ENCODE data around the gene CNBP. TPM values are rescaled to one million over a fixed set of nuclear protein-coding genes. Genes with fewer than 3 reads are reported as not detected.
A peak's percentile ranks its signal among the peaks of the same experiment; 100 is the strongest.

CNBP gene
- total RNA-seq, 2 donors from 2014 or later: 284 to 343 TPM

DNA sequence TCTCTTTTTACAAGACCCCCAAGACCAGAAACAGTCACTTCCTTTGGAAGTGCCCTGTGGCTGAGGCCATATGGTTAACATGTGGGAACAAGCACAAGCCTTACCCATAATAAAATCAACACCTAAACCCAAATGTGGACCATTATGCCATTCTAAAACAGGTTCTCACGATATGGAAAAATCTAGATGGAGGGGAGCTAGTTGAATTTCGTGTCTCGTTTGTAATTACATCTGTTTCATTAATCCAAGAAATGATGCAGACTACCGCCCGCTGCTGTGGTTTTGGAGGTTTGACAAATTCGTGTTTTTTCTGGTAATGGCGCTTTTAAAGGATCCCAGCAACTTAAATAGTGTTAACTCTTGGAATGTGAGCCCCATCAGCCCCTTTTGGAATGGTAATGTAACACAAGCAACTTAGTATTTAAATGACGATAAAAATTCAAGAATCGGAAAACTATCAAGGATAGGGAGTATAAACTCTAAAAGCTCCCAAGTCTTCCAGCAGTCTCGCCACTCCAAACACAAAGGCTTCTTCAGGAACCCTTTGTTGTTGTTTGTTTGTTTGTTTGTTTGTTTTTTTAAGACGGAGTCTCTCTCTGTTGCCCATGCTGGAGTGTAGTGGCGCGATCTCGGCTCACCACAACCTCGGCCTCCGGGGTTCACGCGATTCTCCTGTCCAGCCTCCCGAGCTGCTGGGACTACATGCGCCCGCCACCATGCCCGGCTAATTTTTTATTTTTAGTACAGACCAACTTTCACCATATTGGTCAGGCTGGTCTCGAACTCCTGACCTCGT is 1.1 kb downstream of the CNBP start:
- WGBS, 2 experiments (ENCODE audit: insufficient coverage in 1 of 2, insufficient read length in 1 of 2): 0 to 3% methylated on average over 18 to 24 of the region's 24 CpGs
- peak overlapping the region; percentile 98 for H3K4me3 Mint-ChIP-seq
- H3K27ac ChIP-seq (ENCODE audit: low read depth, low read length): peak overlapping the region; percentile 96
- no peaks in the 10 kb centered on the region for H3K27me3 ChIP-seq (ENCODE audit: control insufficient read depth, insufficient read depth, low read length, poor library complexity, severe bottlenecking)
- H3K9ac ChIP-seq (ENCODE audit: extremely low read depth, low read length, poor library complexity, severe bottlenecking): peak overlapping the region; percentile 95
- H3K27ac Mint-ChIP-seq: peak overlapping the region; percentile 97
- H3K4me1 Mint-ChIP-seq: peaks cover 19% of the 10 kb centered on the region
- no peaks in the 10 kb centered on the region for H3K9me3 ChIP-seq (ENCODE audit: control insufficient read depth, low read length)
- peak; percentile 65 for DNase-seq
- H3K4me1 ChIP-seq (ENCODE audit: control insufficient read depth, insufficient read depth, low read length): no peaks in the 10 kb centered on the region
- TF ChIP-seq, protein P1, sequence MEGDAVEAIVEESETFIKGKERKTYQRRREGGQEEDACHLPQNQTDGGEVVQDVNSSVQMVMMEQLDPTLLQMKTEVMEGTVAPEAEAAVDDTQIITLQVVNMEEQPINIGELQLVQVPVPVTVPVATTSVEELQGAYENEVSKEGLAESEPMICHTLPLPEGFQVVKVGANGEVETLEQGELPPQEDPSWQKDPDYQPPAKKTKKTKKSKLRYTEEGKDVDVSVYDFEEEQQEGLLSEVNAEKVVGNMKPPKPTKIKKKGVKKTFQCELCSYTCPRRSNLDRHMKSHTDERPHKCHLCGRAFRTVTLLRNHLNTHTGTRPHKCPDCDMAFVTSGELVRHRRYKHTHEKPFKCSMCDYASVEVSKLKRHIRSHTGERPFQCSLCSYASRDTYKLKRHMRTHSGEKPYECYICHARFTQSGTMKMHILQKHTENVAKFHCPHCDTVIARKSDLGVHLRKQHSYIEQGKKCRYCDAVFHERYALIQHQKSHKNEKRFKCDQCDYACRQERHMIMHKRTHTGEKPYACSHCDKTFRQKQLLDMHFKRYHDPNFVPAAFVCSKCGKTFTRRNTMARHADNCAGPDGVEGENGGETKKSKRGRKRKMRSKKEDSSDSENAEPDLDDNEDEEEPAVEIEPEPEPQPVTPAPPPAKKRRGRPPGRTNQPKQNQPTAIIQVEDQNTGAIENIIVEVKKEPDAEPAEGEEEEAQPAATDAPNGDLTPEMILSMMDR (conservative IDR thresholded peaks at IDR 0.05): no peak
- no peaks in the 10 kb centered on the region for H3K9me3 Mint-ChIP-seq
- peak overlapping the region; percentile 93 for H3K4me3 ChIP-seq (ENCODE audit: low read length)
- H3K36me3 Mint-ChIP-seq (ENCODE audit: low read depth): peaks cover 25% of the 10 kb centered on the region
- no peaks in the 10 kb centered on the region for H3K27me3 Mint-ChIP-seq (ENCODE audit: insufficient read depth)
- H3K36me3 ChIP-seq (ENCODE audit: control insufficient read depth, insufficient read depth, low read length): peaks cover 34% of the 10 kb centered on the region

DNA sequence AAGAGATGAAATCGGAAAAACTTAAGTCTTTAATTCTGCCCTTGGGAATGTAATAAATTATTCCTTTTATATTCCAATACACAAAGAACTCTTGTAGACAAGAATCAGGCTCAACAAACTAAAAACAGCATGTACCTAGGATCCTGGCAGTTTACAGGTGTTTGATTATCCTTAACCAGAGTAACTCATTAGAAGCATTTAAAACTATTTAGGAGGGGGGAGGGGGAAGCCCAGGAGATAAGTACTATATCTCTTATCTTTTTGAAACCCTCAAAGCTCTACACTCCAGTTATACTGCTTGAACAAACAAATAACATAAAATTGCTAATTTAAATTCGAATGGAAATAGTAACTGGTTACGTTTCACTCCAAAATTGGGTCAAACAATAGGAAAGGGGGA is 1.9 kb downstream of the CNBP start:
- H3K27ac Mint-ChIP-seq: peak overlapping the region; percentile 97

GRCh38 chr3:129180461-129180860 is 3.2 kb downstream of the CNBP start:
- Histone ChIP-seq H3K9ac (ENCODE audit: extremely low read depth, low read length, poor library complexity, severe bottlenecking) (no peak overlapping the region), H3K4me1 (ENCODE audit: control insufficient read depth, insufficient read depth, low read length) (no peaks in the 10 kb centered on the region), H3K4me3 (ENCODE audit: low read length) (peak overlapping the region; percentile 93), H3K36me3 (ENCODE audit: control insufficient read depth, insufficient read depth, low read length) (peaks cover 50% of the 10 kb centered on the region), H3K27ac (ENCODE audit: low read depth, low read length) (no peak overlapping the region), H3K9me3 (ENCODE audit: control insufficient read depth, low read length) (no peaks in the 10 kb centered on the region), H3K27me3 (ENCODE audit: control insufficient read depth, insufficient read depth, low read length, poor library complexity, severe bottlenecking) (no peaks in the 10 kb centered on the region)
- TF ChIP-seq, protein P1 (conservative IDR thresholded peaks at IDR 0.05): no peak
- no peaks in the 10 kb centered on the region for H3K9me3 Mint-ChIP-seq
- H3K4me1 Mint-ChIP-seq: peaks cover 21% of the 10 kb centered on the region
- H3K27me3 Mint-ChIP-seq (ENCODE audit: insufficient read depth): no peaks in the 10 kb centered on the region
- no peak for DNase-seq
- peak overlapping the region; percentile 98 for H3K4me3 Mint-ChIP-seq
- 100% methylated on average over 1 of the region's 1 CpG for WGBS, 2 experiments (ENCODE audit: insufficient coverage in 1 of 2, insufficient read length in 1 of 2)
- H3K36me3 Mint-ChIP-seq (ENCODE audit: low read depth): peaks cover 40% of the 10 kb centered on the region
- peak overlapping the region; percentile 14 for H3K27ac Mint-ChIP-seq

More for the DNA sequence above, 1.9 kb downstream of the CNBP start:
- peaks cover 42% of the 10 kb centered on the region for H3K36me3 ChIP-seq (ENCODE audit: control insufficient read depth, insufficient read depth, low read length)
- Mint-ChIP-seq H3K4me3 (peak overlapping the region; percentile 98), H3K27me3 (ENCODE audit: insufficient read depth) (no peaks in the 10 kb centered on the region), H3K9me3 (no peaks in the 10 kb centered on the region), H3K36me3 (ENCODE audit: low read depth) (peaks cover 29% of the 10 kb centered on the region), H3K4me1 (peaks cover 21% of the 10 kb centered on the region)
- no peaks in the 10 kb centered on the region for H3K27me3 ChIP-seq (ENCODE audit: control insufficient read depth, insufficient read depth, low read length, poor library complexity, severe bottlenecking)
- no peak for DNase-seq
- no peak overlapping the region for H3K27ac ChIP-seq (ENCODE audit: low read depth, low read length)
- TF ChIP-seq, protein P1 (conservative IDR thresholded peaks at IDR 0.05): no peak
- 26% methylated on average over 3 of the region's 3 CpGs; no CpG with 5 or more reads in 1 of the 2 experiments for WGBS, 2 experiments (ENCODE audit: insufficient coverage in 1 of 2, insufficient read length in 1 of 2)
- H3K4me1 ChIP-seq (ENCODE audit: control insufficient read depth, insufficient read depth, low read length): no peaks in the 10 kb centered on the region
- H3K4me3 ChIP-seq (ENCODE audit: low read length): peak overlapping the region; percentile 93
- H3K9ac ChIP-seq (ENCODE audit: extremely low read depth, low read length, poor library complexity, severe bottlenecking): peak overlapping the region; percentile 95
- H3K9me3 ChIP-seq (ENCODE audit: control insufficient read depth, low read length): no peaks in the 10 kb centered on the region
